ENCODE results near the gene TIMM44. TPM values are rescaled to one million over a fixed set of nuclear protein-coding genes. Genes with fewer than 3 reads are reported as not detected.

Gene TIMM44
- total and polyA plus RNA-seq, 2 donors (not counting 3 experiments of a cell fraction or from before 2014, with no cell fraction given) = 61.5 to 64.3 TPM

DNA sequence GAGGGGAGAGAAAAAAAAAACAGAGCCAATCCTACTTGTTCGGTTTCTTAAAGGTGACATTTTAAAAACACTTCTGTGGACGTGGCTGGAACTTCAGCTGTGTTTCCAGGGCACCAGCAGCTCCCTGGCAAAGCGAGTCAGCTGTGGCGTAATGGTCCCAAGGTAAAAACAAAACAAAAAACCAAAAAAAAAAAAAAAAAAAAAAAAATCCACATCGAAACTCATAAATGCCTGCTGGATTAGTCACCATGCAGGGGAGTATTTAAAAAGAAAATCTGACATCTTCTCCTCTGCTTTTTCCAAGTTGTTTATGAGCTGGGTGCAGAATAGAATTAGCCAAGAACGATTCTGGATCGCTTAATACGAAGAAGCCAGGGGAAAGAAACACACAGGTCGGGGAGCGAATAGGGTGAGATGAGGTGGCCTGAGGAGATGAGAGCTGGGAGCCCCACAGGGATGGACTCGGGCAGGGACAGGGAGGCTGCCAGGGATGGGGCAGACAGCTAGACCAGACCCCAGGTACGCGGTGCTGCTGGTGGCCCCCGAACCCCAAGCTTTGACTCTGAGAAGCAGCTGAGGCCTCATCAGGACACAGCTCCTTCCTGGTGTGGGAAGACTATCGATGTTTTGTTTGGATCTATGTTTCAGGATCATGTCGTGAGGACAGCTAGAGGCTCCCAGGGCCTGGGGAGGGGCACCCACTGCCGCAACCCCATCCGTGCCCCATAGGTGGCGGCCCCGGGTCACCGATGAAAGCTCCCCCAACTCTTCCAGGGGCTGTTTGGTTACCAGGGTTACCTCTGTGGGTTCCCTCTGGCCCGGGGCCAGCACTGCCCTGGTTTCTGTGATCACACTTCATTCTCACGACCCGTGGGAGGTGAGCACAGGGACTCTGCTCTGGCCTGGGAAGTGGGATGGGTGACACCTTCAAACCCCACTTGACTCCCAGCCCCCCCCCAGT is 14.4 kb downstream of the TIMM44 start:
- no TSS peak for BruUV-seq (replicated peaks)
- CTCF ChIA-PET = interaction anchor here (0.6 to 3.9 kb wide), 15 partner anchors 9 to 575 kb away, joined by 3 to 41 read pairs (median 4); partner anchors contain the start of genes MAP2K7, SNAPC2 and TIMM44
- peak overlapping the region; percentile 12 for H3K9ac ChIP-seq (replicated peaks; ENCODE audit: extremely low read depth, insufficient read depth, low read length)
- peak overlapping the region; percentile 59 for H3K27ac ChIP-seq (ENCODE audit: insufficient read depth, low read depth, low read length)
- H3K4me1 ChIP-seq (ENCODE audit: control insufficient read depth, extremely low read depth, insufficient read depth, low read length) = peaks cover 17% of the 10 kb centered on the region
- DNase-seq (ENCODE audit: low read depth, low spot score) (peak; percentile 65), FAIRE-seq (peak; percentile 81)
- H3K36me3 ChIP-seq (ENCODE audit: control insufficient read depth in 2 of 2, extremely low read depth in 1 of 2, insufficient read depth in 2 of 2, low read length in 2 of 2) = peaks cover 2 to 33% of the 10 kb centered on the region in 2 experiments
- H3K4me2 ChIP-seq (ENCODE audit: insufficient read depth, low read length) = peak overlapping the region; percentile 35
- H3K4me3 ChIP-seq (replicated peaks in 1 of 3; ENCODE audit: insufficient read depth in 1 of 3, low read depth in 1 of 3, low read length in 3 of 3) = no peak overlapping the region
- H4K20me1 ChIP-seq (replicated peaks; ENCODE audit: control insufficient read depth, extremely low read depth, insufficient read depth, low read length) = no peaks in the 10 kb centered on the region
- POLR2A ChIA-PET = interaction anchor here (0.7 to 1.4 kb wide), 3 partner anchors 9 to 155 kb away, joined by 4 to 21 read pairs (median 4); partner anchors contain the start of genes SNAPC2 and TIMM44
- no peaks in the 10 kb centered on the region for H3K9me3 ChIP-seq (replicated peaks; ENCODE audit: control insufficient read depth, insufficient read depth, low read length)
- no peaks in the 10 kb centered on the region for H3K27me3 ChIP-seq (ENCODE audit: control insufficient read depth in 2 of 2, insufficient read depth in 2 of 2, low read length in 2 of 2)
- no peak for TF ChIP-seq POLR2AphosphoS5 (IDR thresholded peaks at IDR 0.05; ENCODE audit: insufficient read depth, low read depth, low read length)
- peak; percentile 41 for TF ChIP-seq JUN (IDR thresholded peaks at IDR 0.05; ENCODE audit: borderline replicate concordance, insufficient read depth, insufficient read length, low read depth)
- peak; percentile 70 for TF ChIP-seq FOS (IDR thresholded peaks at IDR 0.05; ENCODE audit: borderline replicate concordance, insufficient read depth, low read length)
- TF ChIP-seq, protein P1, sequence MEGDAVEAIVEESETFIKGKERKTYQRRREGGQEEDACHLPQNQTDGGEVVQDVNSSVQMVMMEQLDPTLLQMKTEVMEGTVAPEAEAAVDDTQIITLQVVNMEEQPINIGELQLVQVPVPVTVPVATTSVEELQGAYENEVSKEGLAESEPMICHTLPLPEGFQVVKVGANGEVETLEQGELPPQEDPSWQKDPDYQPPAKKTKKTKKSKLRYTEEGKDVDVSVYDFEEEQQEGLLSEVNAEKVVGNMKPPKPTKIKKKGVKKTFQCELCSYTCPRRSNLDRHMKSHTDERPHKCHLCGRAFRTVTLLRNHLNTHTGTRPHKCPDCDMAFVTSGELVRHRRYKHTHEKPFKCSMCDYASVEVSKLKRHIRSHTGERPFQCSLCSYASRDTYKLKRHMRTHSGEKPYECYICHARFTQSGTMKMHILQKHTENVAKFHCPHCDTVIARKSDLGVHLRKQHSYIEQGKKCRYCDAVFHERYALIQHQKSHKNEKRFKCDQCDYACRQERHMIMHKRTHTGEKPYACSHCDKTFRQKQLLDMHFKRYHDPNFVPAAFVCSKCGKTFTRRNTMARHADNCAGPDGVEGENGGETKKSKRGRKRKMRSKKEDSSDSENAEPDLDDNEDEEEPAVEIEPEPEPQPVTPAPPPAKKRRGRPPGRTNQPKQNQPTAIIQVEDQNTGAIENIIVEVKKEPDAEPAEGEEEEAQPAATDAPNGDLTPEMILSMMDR (IDR thresholded peaks at IDR 0.05; ENCODE audit: extremely low read depth in 1 of 2, insufficient read depth in 1 of 2, low read depth in 1 of 2, low read length in 2 of 2) = peak; percentile 24 to 49
- no peak overlapping the region for H2AFZ ChIP-seq (ENCODE audit: low read depth, low read length)
- no peaks in the 10 kb centered on the region for H3K79me2 ChIP-seq (ENCODE audit: control insufficient read depth, insufficient read depth, low read length)
- intact Hi-C loops (cut with micrococcal nuclease) (loop anchor here (1.0 kb wide), 1 partner anchor 14 kb away; the partner anchor contains the start of gene TIMM44), dilution Hi-C loops (cut with MboI; ENCODE audit: extremely low pct_ligation_motif_present, low sequenced_read_pairs) (no loop called here)
- no peaks in the 10 kb centered on the region for H3K9me1 ChIP-seq (replicated peaks; ENCODE audit: control insufficient read depth, extremely low read depth, insufficient read depth, low read length)
